NCI-H524 treated with DMSO at 0.1 percent for 48 hours (cell line): ENCODE measurements around the gene COL6A1.
"Not testable (repeated sequence)": the region's sequence is repeated elsewhere in the genome, so short reads cannot be mapped to it uniquely, and the experiment has no call there.

Experiments used
- DNase-seq: peaks from one replicate; lab custom pipeline; 2025; lab: John Stamatoyannopoulos, UW

Gene COL6A1

DNA sequence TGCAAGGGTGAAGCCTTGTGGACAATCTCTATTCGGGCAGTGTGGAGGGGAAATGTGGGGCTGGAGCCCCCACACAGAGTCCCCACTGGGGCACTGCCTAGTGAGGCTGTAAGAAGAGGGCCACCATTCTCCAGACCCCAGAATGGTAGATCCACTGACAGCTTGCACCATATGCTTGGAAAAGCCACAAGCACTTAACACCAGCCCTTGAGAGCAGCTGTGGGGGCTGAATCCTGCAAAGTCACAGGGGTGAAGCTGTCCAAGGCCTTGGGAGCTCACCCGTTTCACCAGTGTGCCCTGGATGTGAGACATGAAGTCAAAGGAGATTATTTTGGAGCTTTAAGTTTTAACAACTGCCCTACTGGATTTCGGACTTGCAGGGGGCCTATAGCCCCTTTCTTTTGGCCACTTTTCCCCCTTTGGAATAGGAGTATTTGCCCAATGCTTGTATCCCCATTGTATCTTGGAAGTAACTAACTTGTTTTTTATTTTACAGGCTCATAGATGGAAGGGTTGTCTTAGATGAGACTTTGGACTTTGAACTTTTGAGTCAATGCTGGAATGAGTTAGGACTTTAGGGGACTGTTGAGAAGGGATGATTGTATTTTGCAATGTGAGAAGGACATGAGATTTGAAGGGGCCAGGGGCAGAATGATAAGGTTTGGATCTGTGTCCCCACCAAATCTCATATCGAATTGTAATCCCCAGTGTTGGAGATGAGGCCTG, 16.3 kb upstream of the COL6A1 start:
- DNase-seq: peak; percentile 75

DNA sequence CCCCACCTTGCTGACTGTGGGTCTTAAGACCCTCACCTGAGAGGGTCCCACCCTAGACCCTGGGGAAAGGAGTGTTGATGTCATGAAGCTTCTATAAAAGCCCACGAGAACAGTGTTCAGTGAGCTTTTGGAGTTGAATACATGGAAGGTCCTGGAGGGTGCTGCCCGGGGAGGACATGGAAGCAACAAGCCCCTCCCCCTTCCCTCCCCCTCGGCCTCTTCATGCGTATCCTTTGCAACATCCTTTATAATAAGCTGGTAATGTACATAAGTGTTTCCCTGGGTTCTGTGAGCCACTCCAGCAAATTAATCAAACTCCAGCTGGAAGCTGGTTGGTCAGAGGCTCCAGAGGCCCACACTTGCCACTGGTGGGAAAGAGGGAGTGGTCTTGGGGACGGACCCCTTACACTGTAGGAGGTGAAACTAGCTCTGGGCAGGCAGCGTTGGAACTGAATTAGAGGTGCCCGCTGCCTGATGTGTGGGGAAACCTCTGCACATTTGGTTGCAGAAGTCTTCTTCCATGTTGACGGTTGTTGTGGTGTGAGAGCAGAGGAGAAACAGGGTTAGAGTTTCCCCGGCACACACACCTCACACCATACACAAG, 14.7 kb upstream of the COL6A1 start:
- no peak for DNase-seq

DNA sequence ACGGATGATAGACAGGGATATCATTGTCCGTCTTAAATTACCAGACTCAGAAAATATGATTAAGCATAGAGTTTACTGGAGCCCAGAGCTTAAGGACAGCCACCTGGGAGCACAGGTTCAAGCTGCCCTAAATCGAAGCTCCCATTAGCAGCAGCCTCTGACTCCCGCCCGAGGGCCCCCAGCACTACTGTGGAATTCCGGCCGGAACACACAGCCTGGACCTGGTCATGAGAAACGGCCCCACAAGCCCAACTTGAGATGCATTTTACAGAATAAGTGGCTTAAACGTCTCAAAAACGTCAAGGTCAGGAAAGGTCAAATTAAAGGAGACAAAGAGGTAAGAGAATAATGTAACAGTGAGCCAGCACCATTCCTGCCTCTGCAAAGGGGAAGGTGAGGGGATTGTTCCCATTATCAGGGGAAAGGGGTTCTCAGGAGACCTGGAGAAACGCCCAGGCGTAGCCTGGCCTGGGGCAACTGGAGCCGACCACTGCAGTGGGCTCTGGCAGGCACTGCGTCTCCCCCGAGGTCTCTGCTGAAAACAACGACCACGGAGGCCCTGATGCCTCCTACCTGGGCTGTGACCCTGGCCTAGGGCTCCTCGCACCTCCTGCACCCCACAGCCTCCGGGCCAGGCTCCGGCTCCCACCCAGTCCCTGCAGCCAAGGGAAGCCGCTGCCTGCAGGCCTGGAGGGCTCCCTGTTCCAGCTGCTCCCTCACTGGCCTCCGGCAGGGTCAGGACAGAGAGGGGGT, 11.5 kb upstream of the COL6A1 start:
- DNase-seq: no peak

DNA sequence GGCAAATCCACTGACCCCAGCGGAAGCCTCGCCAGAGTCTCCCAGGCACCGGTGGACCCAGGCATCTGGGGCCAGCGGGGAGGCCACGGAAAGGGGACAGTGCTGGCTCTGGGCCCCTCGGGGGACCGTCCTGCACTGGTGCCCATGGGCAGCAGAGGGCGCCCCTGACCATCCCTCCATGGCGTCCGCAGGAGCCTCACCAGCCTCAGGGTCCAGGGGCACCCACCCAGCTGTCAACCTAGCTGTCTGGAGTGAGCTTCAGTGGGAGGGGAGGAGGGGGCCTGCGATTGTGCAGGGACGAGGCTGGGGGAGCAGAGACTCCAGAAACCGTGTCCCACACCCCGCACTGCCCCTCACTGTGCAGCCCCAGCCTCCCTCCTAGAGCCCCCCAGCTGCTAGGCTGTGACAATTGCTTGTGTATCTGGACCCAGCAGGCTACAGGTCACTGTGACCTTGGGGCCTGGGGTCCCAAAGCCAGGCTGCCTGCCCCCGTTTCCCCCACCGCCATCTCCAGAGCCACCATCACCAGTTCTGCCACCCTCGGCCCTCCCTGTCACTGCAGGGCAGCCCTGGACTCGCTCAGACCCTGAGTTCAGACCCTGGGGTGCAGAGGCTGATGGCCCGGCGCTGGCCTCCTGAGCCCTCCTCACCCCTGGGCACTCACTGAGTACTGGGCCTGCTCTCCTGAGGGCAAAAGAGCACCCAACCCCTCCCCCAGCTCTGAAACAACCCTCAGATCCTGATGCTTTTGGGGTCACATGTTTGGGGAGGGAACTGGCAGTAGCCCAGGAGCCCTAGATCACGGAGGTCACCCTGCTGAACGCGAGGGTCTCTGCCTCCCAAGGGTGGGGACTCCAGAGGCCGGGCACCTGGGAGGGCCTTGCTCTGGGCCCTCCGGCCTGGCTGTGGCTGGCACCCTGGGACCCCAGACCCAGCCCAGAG, 10.6 kb upstream of the COL6A1 start:
- no peak for DNase-seq

DNA sequence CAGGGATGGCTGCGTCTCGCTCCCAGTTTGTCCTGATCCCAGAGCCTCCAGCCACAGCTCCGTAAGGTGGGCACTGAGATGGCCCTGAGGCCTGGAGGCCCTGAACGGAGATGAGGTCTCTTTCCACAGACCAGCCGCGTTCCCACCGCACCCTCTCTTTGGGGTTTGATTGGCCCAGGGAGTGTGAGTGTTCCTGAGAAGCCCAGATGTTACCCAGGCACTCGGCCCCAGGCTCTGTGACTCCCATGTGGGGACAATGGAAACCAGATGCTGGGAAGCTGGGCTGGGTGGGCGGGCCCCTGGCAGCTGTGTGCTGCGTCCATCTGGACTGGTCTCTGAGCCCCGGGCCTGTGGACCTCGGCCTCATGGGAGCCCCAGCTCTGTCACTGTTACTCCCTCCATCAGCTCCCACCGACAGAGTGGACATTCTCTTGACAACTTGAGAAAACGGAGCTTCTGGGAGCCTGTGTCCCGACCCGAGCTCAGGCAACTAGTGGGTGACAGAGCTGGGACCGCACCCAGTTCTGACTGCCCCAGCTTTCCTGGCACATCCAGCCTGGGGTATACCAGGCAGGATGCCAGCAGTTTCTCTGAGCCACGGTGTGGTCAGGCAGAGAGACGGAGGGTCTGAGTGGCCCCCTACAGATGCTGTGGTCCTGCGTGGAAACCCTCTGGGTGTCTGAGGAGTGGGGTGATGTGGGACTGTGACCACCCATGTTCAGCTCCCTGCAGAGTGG, 9.8 kb upstream of the COL6A1 start:
- no peak for DNase-seq

DNA sequence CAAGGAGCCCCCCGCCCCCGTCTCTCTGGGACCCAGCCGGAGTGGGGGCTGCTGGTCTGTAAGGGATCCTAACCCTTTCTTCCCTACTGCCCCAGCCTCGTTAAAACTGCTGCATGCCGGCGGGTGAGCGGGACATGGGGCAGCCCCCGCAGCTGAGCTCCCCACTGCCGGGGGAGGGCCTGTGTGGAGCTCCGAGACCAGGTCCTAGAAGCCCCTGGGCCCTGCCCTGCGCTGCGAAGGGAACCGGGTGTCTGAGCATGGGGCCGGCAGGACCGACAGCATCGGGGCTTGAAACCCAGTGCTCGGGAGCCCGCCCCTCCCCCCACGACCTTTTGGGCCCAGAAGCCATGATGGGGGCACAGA, 9.2 kb upstream of the COL6A1 start:
- no peak for DNase-seq

DNA sequence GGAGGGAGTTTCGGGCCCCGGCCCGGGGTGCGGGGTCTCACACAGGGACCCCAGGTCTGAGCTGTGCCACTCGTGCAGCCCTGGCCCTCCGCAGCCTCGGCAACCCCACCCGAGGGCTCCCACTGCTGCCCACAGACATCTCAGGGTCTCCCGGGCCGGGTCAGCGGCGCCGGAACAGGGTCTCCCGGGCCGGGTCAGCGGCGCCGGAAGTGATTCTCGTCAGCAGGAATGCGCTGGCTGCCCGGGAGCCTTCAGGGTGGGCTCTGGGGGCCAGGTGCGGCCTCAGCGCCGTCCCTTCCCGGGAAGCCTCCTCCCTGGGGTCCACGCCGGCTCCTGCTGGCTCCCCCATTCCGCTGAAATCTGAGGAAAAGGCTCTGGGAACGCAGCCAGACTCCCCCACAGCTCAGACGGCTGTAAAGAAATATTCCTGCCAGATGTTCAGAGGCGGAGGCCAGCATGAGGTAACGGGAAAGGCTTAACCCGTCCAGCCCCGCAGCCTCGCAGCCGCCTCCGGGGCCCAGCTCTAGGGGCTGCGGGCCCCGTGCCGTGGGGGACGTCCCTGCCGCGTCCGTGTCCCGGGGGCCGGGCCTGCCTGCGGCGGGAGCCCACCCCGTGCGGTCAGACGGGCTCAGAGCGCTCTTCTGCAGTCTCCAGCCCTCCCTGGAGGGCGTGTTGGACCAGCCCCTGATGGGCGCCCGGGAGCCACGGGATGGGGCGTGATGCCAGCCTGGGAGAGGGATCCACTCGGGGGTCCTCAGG, 8.7 kb upstream of the COL6A1 start:
- DNase-seq: peak; percentile 31

DNA sequence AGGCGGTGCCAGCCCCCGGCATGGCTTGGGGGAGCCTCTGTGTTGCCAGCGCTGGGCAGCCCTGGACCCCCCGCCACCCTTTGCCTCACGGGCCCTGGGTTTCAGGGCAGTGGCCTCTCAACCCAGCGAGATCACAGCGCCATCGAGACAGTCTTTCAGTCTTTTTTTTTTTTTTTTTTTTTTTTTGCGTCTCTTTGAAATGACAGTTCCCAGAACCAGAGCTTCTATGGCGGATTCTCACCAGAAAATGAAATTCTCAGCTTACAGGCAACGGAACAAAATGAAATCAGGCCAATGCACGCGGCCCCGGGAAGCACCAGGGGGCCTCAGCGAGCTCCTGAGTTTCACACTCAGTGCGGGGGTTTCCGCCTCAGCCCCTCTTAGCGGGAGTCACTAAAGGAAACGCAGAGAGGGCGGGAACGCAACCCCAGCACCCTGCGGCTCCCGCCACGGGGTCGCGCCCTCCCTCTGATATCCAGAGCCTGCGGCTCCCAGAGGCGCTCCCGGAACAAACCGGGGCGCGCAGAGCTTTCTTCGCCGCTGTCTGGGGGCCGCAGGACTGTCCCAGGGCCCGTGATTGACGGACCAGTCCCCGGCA, 8.0 kb upstream of the COL6A1 start:
- peak; percentile 28 for DNase-seq

DNA sequence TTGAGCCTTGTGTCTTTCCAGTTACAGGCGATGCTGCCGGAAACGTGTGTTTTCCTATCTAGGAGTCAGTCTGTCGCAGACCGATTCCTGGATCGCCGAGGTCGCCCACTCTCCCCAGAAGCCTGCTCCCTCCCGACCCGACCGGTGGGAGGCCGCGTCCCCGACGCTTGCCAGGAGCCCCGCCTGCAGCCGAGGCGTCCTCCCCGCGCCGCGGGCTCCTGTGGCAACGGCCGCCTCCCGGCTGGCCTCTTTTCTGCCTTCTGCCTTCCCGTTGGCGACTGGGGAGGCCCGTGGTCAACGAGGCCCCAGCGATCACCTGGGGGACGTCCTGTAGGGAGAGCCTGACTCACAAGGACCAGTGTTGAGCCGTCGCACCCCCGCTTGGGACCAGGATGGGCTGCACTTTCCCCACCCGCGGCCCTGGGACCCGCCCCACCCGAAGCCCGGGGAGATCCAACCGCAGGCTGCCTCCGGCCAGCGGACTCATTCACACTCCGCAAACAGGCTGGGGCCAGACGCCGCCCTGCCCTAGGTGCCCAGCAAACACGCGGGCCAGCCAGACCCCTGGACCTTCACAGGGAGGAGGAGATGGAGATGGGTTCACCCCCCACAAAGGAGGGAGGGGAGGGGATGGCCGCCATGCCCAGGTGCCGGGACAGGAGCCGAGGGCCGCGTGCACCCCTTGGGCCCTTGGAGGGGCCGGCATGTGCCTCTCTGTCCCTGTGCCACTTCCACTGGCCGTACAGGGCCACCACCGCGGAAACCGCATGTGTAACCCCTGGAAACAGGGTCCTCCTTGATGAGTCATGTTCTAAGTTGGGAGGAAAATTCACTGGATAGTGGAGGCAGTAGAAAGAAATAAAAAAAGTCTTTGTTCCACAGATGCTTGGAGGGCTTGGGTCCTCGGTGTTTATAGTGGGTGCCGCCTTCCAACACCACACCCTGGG, 7.2 kb upstream of the COL6A1 start:
- DNase-seq: no peak

DNA sequence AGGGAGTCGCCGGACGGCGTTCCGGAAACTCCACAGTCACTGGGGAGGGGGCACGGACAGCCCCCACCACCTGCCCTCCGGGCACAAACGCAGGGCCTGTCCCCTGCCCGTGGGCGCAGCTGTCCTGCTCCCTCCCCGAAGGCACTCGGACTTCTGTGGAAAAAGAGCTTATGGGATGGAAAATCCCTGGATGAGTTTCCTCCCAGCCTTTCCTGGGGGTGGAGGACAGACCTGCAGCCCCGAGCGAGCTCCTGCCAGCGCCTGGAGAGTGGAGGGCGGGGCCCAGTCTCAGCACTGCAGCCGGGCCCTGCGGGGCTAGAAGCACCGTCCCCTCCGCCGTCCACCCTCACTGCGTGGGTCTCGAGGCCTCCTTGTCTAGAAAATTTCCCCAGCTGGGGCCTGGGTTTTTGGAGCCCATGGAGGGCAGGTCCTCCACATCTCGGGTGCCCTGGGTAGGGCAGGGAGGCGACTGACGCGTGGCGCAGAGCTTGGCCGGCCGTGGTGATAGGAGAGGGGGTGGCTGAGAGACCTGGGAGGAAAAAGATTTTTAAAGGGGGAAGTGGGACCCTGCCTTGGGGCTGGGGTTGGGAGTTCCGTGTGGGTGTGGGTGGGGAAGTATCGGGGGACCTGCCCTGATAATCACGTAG, 6.4 kb upstream of the COL6A1 start:
- no peak for DNase-seq

DNA sequence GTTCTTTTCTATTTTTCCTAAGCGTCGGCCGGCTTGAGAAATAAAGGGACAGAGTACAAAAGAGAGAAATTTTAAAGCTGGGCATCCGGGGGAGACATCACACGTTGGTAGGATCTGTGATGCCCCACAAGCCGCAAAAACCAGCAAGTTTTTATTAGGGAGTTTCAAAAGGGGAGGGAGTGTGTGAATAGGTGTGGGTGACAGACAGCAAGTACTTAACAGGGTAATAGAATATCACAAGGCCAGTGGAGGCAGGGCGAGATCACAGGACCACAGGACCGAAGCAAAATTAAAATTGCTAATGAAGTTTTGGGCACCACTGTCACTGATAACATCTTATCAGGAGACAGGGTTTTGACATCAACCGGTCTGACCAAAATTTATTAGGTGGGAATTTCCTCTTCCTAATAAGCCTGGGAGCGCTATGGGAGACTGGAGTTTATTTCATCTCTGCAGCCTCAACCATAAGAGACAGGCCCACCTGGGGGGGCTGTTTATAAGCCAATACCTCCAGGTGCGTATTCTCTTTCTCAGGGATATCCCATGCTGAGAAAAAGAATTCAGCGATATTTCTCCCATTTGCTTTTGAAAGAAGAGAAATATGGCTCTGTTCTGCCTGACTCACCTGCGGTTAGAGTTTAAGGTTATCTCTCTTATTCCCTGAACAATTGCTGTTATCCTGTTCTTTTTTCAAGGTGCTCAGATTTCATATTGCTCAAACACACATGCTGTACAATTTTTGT, 5.7 kb upstream of the COL6A1 start:
- DNase-seq: not testable (repeated sequence)

DNA sequence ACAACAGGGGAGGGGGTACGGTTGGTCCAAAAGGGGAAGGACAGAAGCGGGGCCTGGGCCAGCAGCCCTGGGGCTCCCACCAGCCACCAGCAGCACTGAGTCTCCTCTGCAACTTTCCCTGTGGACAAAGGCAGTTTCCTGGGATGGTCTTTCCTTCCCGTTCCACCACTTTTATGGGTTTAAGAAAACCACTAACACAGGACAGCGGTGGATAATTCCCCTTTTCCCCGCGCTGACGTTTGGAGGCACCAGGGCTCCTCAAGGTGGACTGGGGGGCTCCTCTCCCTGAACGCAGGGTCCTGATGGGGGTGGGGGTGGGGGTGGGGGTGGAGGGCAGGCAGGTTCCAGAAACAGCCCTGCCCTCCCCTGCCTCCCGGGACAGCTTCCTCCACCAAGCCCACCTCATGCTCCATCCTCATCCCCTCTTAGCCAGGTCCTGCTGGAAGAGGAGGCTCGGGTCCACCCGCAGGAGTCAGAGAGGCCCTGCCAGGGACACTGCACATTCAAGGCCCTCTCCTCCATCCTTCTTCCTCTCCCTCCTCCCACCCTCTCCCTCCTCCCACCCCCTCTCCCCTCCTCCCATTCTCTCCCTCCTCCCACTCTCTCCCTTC, 4.8 kb upstream of the COL6A1 start:
- no peak for DNase-seq

DNA sequence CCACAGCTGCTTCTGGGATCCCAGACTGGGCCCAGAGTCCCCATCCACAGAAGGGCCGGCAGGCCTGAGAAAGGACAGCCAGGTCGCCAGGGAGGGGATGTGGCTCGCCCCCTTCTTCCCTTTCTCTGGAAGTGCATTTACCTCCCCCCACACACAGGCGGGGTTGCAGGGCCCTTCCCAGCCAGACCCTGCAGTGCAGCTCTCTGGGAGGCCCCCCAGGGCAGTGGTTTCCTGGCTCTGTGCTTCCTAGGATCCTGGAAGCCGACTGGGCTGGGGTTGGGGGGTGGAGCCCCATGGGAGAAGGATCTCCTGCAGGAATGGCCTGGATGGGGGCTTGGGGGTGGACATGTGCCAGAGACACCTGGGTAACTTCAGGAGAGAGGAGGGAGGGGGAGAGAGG, 4.2 kb upstream of the COL6A1 start:
- DNase-seq: no peak

DNA sequence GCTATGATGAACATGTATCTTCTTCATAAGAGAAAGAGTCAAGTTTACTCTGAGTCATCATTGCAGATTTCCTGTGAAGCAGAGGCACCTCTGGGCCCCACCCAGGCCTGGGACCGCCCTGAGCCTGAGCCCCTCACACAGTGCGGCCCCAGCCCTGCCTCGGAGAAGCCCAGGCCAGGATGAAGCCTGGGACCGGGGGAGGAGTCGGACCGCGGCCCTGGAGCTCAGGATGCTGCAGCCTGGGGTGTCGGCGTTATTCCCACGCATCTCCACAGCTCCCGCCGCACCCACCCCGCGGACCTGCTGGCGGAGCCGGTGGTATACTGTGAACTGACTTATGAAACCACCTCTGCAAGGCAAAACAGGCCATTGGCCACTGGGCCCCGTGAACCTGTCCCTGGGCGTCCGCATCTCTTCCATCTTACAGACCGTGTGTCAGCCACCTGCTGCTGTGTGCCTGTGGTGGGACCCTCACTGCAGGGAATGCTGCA, 2.4 kb upstream of the COL6A1 start:
- no peak for DNase-seq

DNA sequence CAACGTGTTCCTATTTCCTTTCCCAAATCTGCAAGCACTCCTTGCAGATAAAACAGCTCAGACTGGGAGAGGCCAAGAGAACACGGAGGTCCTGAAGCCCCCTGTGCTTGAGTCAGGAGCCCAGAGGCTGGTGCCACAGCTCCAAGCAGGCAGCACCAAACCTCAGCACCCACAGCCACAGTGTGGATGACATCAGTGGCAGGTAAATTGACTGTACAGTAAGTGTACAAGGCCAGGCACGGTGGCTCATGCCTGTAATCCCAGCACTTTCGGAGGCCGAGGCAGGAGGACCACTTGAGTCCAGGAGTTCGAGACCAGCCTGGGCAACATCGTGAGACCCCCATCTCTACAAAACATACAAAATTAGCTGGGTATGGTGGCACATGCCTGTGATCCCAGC, 1.9 kb upstream of the COL6A1 start:
- DNase-seq: no peak

DNA sequence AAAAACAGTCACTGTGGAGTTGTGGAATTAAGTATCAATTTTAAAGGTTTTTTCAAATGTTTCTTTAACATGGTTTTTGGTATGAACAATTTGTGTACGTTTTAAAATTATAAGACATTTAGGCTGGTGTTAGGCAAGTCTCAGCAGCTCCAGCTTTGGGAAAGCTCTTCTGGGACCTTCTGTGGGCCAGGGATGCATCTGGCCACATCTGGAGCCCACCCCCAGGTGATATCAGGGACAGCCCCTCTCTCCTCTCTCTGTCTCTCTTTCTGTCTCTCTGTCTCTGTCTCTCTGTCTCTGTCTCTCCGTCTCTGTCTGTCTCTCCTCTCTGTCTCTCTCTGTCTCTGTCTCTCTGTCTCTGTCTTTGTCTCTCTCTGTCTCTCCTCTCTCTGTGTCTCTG, 1.3 kb upstream of the COL6A1 start:
- DNase-seq: no peak

DNA sequence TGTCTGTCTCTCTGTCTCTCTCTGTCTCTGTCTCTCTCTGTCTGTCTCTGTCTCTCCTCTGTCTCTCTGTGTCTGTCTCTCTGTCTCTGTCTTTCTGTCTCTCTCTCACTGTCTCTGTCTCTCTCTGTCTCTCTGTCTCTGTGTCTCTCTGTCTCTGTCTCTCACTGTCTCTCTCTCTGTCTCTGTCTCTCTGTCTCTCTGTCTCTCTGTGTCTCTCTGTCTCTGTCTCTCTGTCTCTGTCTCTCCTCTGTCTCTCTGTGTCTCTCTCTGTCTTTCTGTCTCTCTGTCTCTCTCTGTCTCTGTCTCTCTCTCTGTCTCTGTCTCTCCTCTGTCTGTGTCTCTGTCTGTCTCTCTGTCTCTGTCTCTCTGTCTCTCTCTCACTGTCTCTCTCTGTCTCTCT, 873 bp upstream of the COL6A1 start:
- no peak for DNase-seq
